Measurements from ENCODE around the gene POLG.

The POLG gene

DNA sequence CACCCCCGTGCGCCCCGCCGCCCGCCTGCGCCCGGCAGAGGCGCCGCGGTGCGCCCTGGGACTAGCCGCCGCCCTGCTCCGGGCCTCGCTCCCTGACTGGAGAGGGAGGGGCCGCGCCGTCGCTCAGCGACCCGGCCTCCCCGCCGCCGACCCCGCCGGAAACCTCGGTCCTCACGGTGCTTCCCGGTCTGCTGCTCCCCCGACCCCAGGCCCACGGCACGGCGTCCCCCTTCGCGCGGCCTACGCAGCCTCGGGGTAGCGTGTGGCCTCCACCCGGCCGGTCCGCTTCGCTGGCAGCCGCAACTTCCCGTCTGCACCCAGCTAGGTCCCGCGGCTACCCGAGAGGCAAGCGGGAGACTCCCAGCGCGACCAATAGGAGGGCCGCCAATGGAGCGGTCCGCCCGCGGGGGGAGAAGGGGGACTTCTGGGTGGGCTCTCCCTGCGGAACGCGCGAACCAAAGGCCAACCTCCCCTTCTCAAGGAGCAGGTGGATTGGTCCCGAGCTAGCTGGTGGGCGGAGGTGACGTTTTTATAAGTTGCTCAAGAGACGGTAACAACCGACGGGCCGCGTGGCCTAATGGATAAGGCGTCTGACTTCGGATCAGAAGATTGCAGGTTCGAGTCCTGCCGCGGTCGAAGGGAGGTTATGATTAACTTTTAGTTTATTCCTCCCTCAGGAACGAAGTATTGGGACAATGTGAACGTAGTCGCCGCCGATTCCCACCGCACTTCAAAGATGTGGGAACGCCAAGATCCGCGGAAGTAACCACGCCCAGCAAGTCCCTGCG, at the start of gene POLG:
Gene POLG (minus strand): TSS at position 315 of the 788 bp plus-strand sequence. CDS start 1,070 bp downstream, outside the sequence.
- TF ChIP-seq CTCF (conservative IDR thresholded peaks at IDR 0.05) (no peak), ZFX (IDR thresholded peaks at IDR 0.05) (peak; percentile 100)
- H3K27ac ChIP-seq = peak within 1 kb of the TSS; percentile 92

DNA sequence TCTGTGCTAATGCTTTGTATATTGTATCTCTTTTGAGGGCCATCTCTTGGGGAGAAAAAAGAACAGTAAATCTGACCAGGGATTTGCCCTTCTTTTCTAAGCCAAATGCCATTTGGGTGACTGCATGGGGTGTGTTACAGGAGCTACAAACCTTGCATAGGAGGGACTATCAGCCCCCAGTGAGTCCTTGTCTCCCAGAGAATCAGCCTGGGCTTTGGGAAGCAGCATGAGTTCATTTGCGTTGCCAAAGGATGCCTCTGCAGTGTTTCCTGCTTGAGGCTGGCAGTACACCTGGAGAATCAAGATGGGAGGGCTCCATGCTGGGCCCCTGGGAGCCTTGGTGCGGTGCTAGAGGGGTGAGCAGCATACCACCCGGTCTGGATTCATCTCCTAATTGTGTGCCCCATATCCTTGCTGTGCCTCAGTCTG, 49.6 kb upstream of the POLG start:
- H3K27ac ChIP-seq = no peak overlapping the region
- TF ChIP-seq ZFX (IDR thresholded peaks at IDR 0.05) (no peak), CTCF (conservative IDR thresholded peaks at IDR 0.05) (no peak)

GRCh38 chr15:89383365-89384175, 48.9 kb upstream of the POLG start:
- H3K27ac ChIP-seq = no peak overlapping the region
- TF ChIP-seq ZFX (IDR thresholded peaks at IDR 0.05) (no peak), CTCF (conservative IDR thresholded peaks at IDR 0.05) (no peak)

DNA sequence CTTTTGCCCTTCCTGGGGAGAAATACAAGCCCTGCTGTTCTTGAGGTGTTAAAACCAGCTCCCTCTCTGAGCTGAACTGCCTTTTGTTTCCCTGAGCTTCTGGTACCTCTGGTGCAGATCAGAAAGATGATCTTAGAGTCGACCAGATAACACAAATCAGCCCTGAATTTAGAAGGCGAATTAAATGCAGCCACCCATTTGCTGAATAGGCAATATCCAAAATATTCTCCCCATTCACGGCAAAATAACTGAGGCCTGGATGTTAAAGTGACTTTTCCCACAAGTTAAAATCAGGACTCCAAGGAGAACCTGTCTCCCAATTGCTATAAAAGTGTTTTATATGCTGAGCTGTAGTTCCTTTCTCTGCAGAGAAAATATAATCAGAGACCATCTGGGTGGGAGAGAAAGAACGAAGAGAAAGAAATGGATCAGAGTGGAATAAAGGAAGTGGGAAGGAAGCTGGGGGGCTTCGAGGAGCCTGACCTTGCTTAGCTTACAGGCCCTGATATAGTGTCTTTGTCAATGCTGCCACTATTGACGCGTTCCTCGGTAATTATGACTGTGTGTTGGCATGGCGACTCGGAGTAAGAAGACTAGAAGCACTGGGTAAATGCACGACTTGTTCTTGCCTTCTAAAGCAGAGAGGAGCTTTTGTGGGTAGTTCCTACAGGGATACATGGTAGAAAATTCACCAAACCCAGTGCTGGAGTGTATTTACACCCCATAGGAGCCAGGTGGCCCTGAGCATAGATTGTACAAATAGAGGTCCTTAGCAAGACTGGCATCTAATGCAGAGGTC, 47.5 kb upstream of the POLG start:
- TF ChIP-seq ZFX (IDR thresholded peaks at IDR 0.05) (no peak), CTCF (conservative IDR thresholded peaks at IDR 0.05) (no peak)

DNA sequence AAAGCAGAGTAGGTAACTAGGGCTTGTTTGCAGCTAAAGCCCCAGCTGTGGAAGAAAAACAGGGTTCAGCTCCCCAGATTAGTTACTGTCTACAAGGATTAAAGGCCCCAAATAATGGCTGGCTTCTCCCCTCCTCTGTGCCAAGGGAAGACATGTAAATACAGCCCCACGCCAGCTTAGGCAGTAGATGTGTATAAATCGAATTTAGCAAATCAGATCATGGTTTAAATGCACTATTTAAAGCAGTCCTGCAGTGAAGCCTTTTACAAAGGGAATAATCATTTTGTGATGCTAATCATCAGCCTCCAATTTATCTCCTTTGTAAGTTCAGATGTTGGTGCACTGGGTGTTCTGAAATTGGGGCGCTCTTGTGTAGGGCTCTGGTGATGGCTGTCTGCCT, 46.7 kb upstream of the POLG start:
- no peak overlapping the region for H3K27ac ChIP-seq
- TF ChIP-seq CTCF (conservative IDR thresholded peaks at IDR 0.05) = no peak
- TF ChIP-seq ZFX (IDR thresholded peaks at IDR 0.05) = no peak

More for the DNA sequence above, 47.5 kb upstream of the POLG start:
- no peak overlapping the region for H3K27ac ChIP-seq

DNA sequence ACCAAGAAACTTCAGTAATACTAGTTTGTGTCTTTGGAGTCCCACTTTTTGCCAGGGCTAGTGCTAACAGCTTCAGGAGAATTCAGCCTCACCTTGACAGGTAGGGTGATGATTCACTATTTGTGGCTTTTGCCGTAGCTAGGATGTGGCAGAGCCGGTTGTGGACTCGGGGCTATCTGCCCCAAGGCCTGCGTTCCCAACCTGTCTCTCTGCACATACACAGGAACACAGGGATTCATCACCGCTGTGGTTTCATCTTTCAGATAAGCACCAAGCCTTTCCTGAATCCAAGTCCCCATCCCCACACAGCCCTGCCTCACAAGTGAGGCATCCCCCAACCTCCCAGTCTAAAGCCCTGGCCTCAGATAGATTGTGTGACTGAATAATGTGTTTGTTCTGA, 45.2 kb upstream of the POLG start:
- peak overlapping the region; percentile 67 for H3K27ac ChIP-seq
- TF ChIP-seq CTCF (conservative IDR thresholded peaks at IDR 0.05) (no peak), ZFX (IDR thresholded peaks at IDR 0.05) (no peak)

Measured in C4-2B (cell line).